Left lung (tissue), 10 donors: ENCODE measurements around the gene ARHGAP15. TPM values are rescaled to one million over a fixed set of nuclear protein-coding genes. Genes with fewer than 3 reads are reported as not detected.
A peak's percentile ranks its signal among the peaks of the same experiment; 100 is the strongest.

Source experiments
- ATAC-seq: fragments of 200-7000 bp; cut with Tn5 transposase; one replicate; pipeline ENCODE4 v1.9.1; 2020; ENCODE audit warnings: moderate library complexity
- DNase-seq, 4 donors: peaks; one replicate each; pipeline ENCODE4 v3.0.0-alpha.2; 2013 to 2020
- H3K27ac ChIP-seq, 2 donors: fragments of 200-600 bp; sonication (generic) in 1 of 2; one replicate each; pipeline versions ENCODE4 v1.5.0 to v1.8.0; 2020 to 2021
- H3K27me3 ChIP-seq, 2 donors: fragments of 200-600 bp; sonication (generic) in 1 of 2; one replicate each; pipeline versions ENCODE4 v1.5.0 to v1.8.0; 2020 to 2021
- H3K36me3 ChIP-seq, 2 donors: fragments of 200-600 bp; sonication (generic) in 1 of 2; one replicate each; pipeline versions ENCODE4 v1.5.0 to v1.8.0; 2020 to 2021
- H3K4me1 ChIP-seq, 2 donors: fragments of 200-600 bp; one replicate each; pipeline ENCODE4 v1.8.0; 2021
- H3K4me3 ChIP-seq, 2 donors: fragments of 200-600 bp; sonication (generic) in 1 of 2; one replicate each; pipeline versions ENCODE4 v1.5.0 to v1.8.0; 2020 to 2021; ENCODE audit warnings: mild to moderate bottlenecking in 1 of 2
- H3K9me3 ChIP-seq, 2 donors: fragments of 200-600 bp; sonication (generic) in 1 of 2; one replicate each; pipeline versions ENCODE4 v1.5.0 to v1.8.0; 2020 to 2021
- intact Hi-C, 2 donors: fragments of 100-400 bp; cut with DNase I; formaldehyde crosslinking; loops; one replicate each; pipeline versions ENCODE4 v1.11.2 to v1.14.2; 2022
- polyA plus RNA-seq, 6 donors: library from polyadenylated mRNA; unstranded; fragments of 120-200 nt; gene quantifications; one replicate each; pipeline ENCODE4 v1.2.1, GENCODE V29; 2013; ENCODE audit not compliant: insufficient read length in 6 of 6
- total RNA-seq, 2 donors: library from RNA; stranded (reverse); fragmentation: NEBNext Ultra II Directional; extraction: Animal tissue kit (Norgen Biotek cat#: 25700); gene quantifications; one replicate each; pipeline ENCODE4 v1.2.1, GENCODE V29; 2021
- TF ChIP-seq, protein P1 (sequence below), 2 donors: fragments of 200-600 bp; sonication (generic) in 1 of 2; IDR thresholded peaks; one replicate each; pipeline versions ENCODE4 v1.5.0 to v1.8.0; 2021; ENCODE audit warnings: antibody characterized with exemption in 2 of 2
- donor health status: DM: no; HTN: yes; CAD: no.
- donor health status: DM: no; HTN: no; CAD: no.

The ARHGAP15 gene
- total and polyA plus RNA-seq, 8 donors: 16.8 to 48.3 (median 30.2) TPM

DNA sequence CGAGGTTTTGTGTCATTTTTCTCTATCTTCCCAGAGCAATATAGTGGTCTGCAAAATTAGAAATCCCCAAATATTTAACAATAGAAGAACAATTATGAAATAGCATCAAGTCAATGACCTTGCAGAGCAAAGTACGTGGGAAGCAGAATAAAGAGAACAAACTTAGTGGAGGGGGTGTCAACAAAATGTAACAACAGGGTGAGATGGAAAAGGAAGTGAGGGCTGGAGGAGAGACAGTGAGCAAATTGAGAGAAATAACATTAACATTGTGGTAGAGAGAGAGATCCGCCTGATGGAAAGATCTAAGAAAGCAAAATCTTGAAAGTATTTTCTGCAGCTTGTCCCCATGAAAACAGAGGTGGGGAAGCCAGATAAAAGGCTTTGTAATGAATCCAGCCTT lies 23.4 kb downstream of the ARHGAP15 start:
- Histone ChIP-seq H3K27me3 (no peaks in the 10 kb centered on the region), H3K27ac (peak overlapping the region in 1 of 2 donors; percentile 71), H3K4me3 (no peak overlapping the region), H3K4me1 (peaks cover 0 to 54% of the 10 kb centered on the region in 2 donors), H3K9me3 (no peaks in the 10 kb centered on the region), H3K36me3 (no peaks in the 10 kb centered on the region)
- DNase-seq: no peak
- no peak for ATAC-seq
- TF ChIP-seq, protein P1, sequence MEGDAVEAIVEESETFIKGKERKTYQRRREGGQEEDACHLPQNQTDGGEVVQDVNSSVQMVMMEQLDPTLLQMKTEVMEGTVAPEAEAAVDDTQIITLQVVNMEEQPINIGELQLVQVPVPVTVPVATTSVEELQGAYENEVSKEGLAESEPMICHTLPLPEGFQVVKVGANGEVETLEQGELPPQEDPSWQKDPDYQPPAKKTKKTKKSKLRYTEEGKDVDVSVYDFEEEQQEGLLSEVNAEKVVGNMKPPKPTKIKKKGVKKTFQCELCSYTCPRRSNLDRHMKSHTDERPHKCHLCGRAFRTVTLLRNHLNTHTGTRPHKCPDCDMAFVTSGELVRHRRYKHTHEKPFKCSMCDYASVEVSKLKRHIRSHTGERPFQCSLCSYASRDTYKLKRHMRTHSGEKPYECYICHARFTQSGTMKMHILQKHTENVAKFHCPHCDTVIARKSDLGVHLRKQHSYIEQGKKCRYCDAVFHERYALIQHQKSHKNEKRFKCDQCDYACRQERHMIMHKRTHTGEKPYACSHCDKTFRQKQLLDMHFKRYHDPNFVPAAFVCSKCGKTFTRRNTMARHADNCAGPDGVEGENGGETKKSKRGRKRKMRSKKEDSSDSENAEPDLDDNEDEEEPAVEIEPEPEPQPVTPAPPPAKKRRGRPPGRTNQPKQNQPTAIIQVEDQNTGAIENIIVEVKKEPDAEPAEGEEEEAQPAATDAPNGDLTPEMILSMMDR (IDR thresholded peaks at IDR 0.05): no peak
- intact Hi-C loops: no loop called here

DNA sequence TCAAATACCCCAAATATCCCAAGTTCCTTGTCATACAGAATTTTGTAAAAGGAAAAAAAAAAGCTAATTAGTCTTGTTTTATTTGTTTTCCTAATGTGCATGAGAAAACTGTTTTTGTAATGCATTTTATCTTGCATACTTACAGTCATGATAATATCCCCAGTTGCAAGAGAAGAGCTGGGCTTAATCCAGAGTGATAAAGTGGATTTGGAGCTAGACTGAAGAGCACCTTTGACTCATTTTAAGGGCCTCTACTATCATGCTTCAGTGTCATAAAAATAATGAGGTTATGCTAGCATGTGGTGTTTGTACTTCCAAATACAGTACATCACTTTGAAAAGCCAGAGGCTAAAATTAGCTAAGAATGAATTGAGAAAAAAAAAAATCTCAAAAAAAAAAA lies 26.4 kb downstream of the ARHGAP15 start:
- H3K4me1 ChIP-seq: peaks cover 0 to 38% of the 10 kb centered on the region in 2 donors
- H3K27me3 ChIP-seq: no peaks in the 10 kb centered on the region
- H3K9me3 ChIP-seq: no peaks in the 10 kb centered on the region
- no peak for ATAC-seq
- no peak overlapping the region for H3K4me3 ChIP-seq
- H3K36me3 ChIP-seq: no peaks in the 10 kb centered on the region
- TF ChIP-seq, protein P1 (IDR thresholded peaks at IDR 0.05): no peak
- no peak for DNase-seq
- no peak overlapping the region for H3K27ac ChIP-seq
- intact Hi-C loops: no loop called here

DNA sequence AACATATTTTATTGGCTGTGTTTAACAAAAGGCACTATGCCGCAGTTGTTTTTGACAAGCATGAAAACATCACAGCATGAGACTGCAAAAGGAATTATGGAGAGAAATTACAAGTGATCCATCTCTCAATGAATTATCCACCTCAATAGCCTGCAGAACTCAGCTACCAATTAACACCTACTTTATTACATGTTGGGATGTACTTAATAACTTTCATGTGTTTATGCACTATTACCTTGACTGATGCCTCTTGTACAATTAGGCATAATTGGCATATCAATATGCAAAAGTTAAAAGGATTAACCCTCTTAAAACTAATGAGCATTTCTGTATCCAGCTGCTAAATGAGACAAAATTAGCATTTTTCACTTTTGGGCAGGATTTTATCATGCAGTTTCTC lies 27.8 kb downstream of the ARHGAP15 start:
- Histone ChIP-seq H3K9me3 (no peaks in the 10 kb centered on the region), H3K4me1 (peaks cover 0 to 29% of the 10 kb centered on the region in 2 donors), H3K36me3 (no peaks in the 10 kb centered on the region), H3K27ac (no peak overlapping the region), H3K27me3 (no peaks in the 10 kb centered on the region), H3K4me3 (no peak overlapping the region)
- ATAC-seq: no peak
- TF ChIP-seq, protein P1 (IDR thresholded peaks at IDR 0.05): no peak
- intact Hi-C loops: no loop called here
- DNase-seq: no peak

DNA sequence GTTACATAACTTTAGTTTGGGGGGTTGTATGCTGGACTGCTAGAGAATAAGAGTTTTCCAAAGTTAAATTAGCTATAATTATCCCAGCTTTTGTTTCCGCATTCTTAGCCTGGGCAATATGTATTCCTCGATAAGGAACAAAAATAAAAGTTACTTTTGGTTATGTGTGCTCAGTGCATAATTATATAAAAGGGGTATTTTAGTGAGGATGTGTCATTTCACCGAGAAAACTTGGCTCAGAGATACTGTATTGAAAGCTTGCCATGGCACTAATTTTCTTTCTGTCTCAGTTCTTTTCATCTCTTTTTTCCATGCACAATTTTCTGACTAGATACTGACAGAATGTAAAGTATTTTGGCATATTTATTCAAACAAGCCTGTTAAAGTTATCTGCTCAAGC lies 28.2 kb downstream of the ARHGAP15 start:
- Histone ChIP-seq H3K4me1 (peaks cover 0 to 30% of the 10 kb centered on the region in 2 donors), H3K9me3 (no peaks in the 10 kb centered on the region), H3K27me3 (no peaks in the 10 kb centered on the region), H3K36me3 (no peaks in the 10 kb centered on the region), H3K27ac (no peak overlapping the region), H3K4me3 (no peak overlapping the region)
- DNase-seq: no peak
- TF ChIP-seq, protein P1 (IDR thresholded peaks at IDR 0.05): no peak
- ATAC-seq: no peak
- intact Hi-C loops: no loop called here

DNA sequence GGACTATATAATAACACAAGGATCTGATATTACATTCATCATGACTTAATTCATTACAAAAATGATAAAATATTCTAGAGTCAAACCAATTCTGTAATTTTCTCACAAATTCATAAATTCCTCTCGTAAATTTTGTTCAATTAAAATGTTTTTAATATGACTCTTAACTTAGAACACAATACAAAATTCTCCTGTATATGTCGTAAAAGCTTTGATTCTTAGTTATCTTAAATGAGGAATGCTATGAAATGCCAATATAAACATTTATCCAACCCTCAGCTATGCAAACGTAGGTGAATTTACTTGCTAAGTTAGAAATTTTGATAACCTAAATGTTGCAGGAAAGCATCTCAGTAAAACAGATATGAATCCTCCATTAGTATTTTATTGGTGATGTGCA lies 28.9 kb downstream of the ARHGAP15 start:
- intact Hi-C loops: no loop called here
- DNase-seq: no peak
- Histone ChIP-seq H3K4me1 (peaks cover 0 to 30% of the 10 kb centered on the region in 2 donors), H3K27ac (no peak overlapping the region), H3K4me3 (no peak overlapping the region), H3K9me3 (no peaks in the 10 kb centered on the region), H3K36me3 (no peaks in the 10 kb centered on the region), H3K27me3 (no peaks in the 10 kb centered on the region)
- no peak for ATAC-seq
- TF ChIP-seq, protein P1 (IDR thresholded peaks at IDR 0.05): no peak
